Left ventricle myocardium inferior (tissue), 1 donor: ENCODE data around the gene TMEM126A. TPM values are rescaled to one million over a fixed set of nuclear protein-coding genes. Genes with fewer than 3 reads are reported as not detected.
"Not testable (repeated sequence)": the region's sequence is repeated elsewhere in the genome, so short reads cannot be mapped to it uniquely, and the experiment has no call there.

Experiments
- DNase-seq: peaks from one replicate; pipeline ENCODE4 v3.0.0-alpha.2; 2020
- H3K27ac ChIP-seq: fragments of 200-600 bp; replicated peaks from 2 replicates; pipeline ENCODE4 v1.8.0; 2021
- H3K27me3 ChIP-seq: fragments of 200-600 bp; 2 replicates; pipeline ENCODE4 v1.8.0; 2021; ENCODE audit warnings: low read depth
- H3K36me3 ChIP-seq: fragments of 200-600 bp; 2 replicates; pipeline ENCODE4 v1.8.0; 2021
- H3K4me1 ChIP-seq: fragments of 200-600 bp; 2 replicates; pipeline ENCODE4 v1.8.0; 2021
- H3K4me3 ChIP-seq: fragments of 200-600 bp; 2 replicates; pipeline ENCODE4 v1.8.0; 2021; ENCODE audit warnings: mild to moderate bottlenecking, moderate library complexity
- H3K9me3 ChIP-seq: fragments of 200-600 bp; replicated peaks from 2 replicates; pipeline ENCODE4 v1.8.0; 2021
- intact Hi-C: fragments of 100-400 bp; cut with micrococcal nuclease; formaldehyde crosslinking; loops from one replicate; pipeline ENCODE4 v1.11.0; 2022
- total RNA-seq: library from RNA; stranded (reverse); fragmentation: NEBNext Ultra II Directional; extraction: Animal tissue kit (Norgen Biotek cat#: 25700); gene quantifications from one replicate; pipeline ENCODE4 v1.2.1, GENCODE V29; 2021
- TF ChIP-seq, protein P1 (sequence below): fragments of 200-600 bp; IDR thresholded peaks from 2 replicates; pipeline ENCODE4 v1.8.0; 2021; ENCODE audit warnings: antibody characterized with exemption, mild to moderate bottlenecking, borderline replicate concordance
- donor health status: DM: no; HTN: yes; CAD: no; lungs with severe emphysema.

TMEM126A gene
- total RNA-seq, 1 donor from 2014 or later, result 75.2 TPM

- H3K27me3 ChIP-seq, result no peaks in the 10 kb centered on the region
- peaks cover 21% of the 10 kb centered on the region for H3K4me1 ChIP-seq
- H3K36me3 ChIP-seq, result no peaks in the 10 kb centered on the region
- H3K4me3 ChIP-seq, result no peak overlapping the region
- H3K9me3 ChIP-seq, result no peaks in the 10 kb centered on the region
- TF ChIP-seq, protein P1, sequence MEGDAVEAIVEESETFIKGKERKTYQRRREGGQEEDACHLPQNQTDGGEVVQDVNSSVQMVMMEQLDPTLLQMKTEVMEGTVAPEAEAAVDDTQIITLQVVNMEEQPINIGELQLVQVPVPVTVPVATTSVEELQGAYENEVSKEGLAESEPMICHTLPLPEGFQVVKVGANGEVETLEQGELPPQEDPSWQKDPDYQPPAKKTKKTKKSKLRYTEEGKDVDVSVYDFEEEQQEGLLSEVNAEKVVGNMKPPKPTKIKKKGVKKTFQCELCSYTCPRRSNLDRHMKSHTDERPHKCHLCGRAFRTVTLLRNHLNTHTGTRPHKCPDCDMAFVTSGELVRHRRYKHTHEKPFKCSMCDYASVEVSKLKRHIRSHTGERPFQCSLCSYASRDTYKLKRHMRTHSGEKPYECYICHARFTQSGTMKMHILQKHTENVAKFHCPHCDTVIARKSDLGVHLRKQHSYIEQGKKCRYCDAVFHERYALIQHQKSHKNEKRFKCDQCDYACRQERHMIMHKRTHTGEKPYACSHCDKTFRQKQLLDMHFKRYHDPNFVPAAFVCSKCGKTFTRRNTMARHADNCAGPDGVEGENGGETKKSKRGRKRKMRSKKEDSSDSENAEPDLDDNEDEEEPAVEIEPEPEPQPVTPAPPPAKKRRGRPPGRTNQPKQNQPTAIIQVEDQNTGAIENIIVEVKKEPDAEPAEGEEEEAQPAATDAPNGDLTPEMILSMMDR, result no peak
- no peak for DNase-seq
- H3K27ac ChIP-seq, result no peak overlapping the region
- intact Hi-C loops, result no loop called here
Observed at GRCh38 chr11:85668157-85668556, 20.4 kb downstream of the TMEM126A start.

- H3K4me3 ChIP-seq, DNase-seq, H3K9me3 ChIP-seq, intact Hi-C loops, H3K27ac ChIP-seq, H3K36me3 ChIP-seq, H3K4me1 ChIP-seq, H3K27me3 ChIP-seq: not testable (repeated sequence)
Observed at GRCh38 chr11:85670949-85671663, 23.3 kb downstream of the TMEM126A start.

- H3K4me1 ChIP-seq, result no peaks in the 10 kb centered on the region
- peaks cover 9% of the 10 kb centered on the region for H3K9me3 ChIP-seq
- H3K4me3 ChIP-seq, result no peak overlapping the region
- intact Hi-C loops, result no loop called here
- no peak for DNase-seq
- no peaks in the 10 kb centered on the region for H3K36me3 ChIP-seq
- TF ChIP-seq, protein P1, result no peak
- no peak overlapping the region for H3K27ac ChIP-seq
- H3K27me3 ChIP-seq, result no peaks in the 10 kb centered on the region
Observed at GRCh38 chr11:85672105-85672902, 24.5 kb downstream of the TMEM126A start.

GRCh38 chr11:85673393-85673792, 25.6 kb downstream of the TMEM126A start:
- Histone ChIP-seq H3K9me3 (peaks cover 9% of the 10 kb centered on the region), H3K27me3 (no peaks in the 10 kb centered on the region), H3K4me1 (no peaks in the 10 kb centered on the region), H3K36me3 (no peaks in the 10 kb centered on the region), H3K27ac (no peak overlapping the region), H3K4me3 (no peak overlapping the region)
- TF ChIP-seq, protein P1, result no peak
- no peak for DNase-seq
- intact Hi-C loops, result no loop called here

DNA sequence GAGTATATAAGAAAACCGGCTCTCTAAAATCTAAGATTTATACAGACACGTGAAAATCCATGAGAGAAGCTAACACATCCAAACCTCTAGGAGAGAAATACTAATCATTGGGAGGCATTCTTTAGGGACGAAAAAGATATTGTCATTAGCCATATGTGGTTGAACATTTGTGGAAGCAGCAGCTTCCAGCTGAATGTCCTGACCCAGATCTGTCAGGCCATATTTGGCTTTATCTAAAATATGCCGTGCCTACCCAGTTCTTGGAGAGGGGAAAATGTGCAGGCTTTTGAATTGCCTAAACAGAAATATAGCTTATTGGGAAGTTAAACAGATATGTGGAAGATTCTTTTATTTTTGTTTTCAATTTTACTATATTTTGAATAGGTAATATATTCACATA, 31.8 kb downstream of the TMEM126A start:
- intact Hi-C loops, result no loop called here

More for the DNA sequence above, 31.8 kb downstream of the TMEM126A start:
- TF ChIP-seq, protein P1, result no peak
- H3K4me1 ChIP-seq, result peaks cover 26% of the 10 kb centered on the region
- no peaks in the 10 kb centered on the region for H3K27me3 ChIP-seq
- H3K4me3 ChIP-seq, result no peak overlapping the region
- no peaks in the 10 kb centered on the region for H3K9me3 ChIP-seq
- no peaks in the 10 kb centered on the region for H3K36me3 ChIP-seq
- DNase-seq, result no peak
- no peak overlapping the region for H3K27ac ChIP-seq
